ENCODE results near the gene C19orf47. TPM values are rescaled to one million over a fixed set of nuclear protein-coding genes. Genes with fewer than 3 reads are reported as not detected.
"Not testable (repeated sequence)": the region's sequence is repeated elsewhere in the genome, so short reads cannot be mapped to it uniquely, and the experiment has no call there.

Gene C19orf47
- total RNA-seq, 1 donor from 2014 or later: 28.9 TPM

DNA sequence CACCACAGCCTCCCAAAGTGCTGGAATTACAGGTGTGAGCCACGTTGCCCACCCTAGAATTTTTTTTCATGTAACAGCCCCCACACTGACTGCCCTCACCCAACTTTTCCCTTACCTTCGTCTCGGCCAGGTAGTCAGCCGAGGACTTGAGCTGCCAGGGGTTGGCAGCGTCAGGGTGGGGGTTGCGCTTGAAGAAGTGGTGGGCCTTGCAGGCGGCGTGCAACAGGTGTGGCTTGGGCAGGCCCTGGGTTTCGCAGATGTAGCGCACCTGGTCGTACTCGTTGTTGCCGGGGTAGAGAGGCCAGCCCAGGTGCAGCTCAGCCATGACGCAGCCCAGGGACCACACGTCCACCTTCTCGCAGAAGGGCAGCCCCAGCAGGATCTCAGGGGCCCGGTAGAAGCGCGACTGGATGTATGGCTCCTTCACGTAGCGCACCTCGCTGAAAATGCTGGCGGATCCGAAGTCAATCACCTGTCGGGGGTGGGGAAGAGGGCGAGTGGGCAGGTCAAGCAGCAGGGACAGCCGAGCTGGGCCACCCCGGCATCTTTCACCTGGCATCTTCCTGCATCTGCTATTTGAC is 35.6 kb upstream of the C19orf47 start:
- no peak for DNase-seq
- peaks cover 2% of the 10 kb centered on the region for H3K27me3 Mint-ChIP-seq
- no peak overlapping the region for H3K4me3 Mint-ChIP-seq
- H3K36me3 Mint-ChIP-seq (ENCODE audit: low read depth): no peaks in the 10 kb centered on the region
- intact Hi-C loops (cut with micrococcal nuclease): no loop called here
- no peaks in the 10 kb centered on the region for H3K9me3 Mint-ChIP-seq
- no peaks in the 10 kb centered on the region for H3K4me1 Mint-ChIP-seq
- H3K27ac Mint-ChIP-seq: no peak overlapping the region

DNA sequence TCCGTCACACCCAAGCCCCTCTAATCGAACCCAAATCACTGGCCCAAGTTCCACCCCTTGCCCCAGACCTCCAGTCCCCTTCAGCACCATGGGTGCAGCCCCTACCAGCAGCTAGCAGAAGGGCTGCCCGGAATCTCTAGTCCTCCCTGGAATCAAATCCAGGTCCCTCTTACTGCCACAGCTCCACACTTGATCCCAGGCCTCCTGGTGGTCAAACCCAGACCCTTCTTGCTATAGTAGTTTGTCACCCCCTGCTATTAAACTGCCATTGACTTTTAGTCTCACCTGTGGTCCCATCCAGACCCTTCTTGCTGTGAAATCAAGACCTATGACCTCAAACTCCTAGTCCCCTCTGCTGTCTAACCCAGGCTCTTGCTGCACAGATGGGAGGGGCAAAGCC is 33.1 kb upstream of the C19orf47 start:
- Mint-ChIP-seq H3K36me3 (ENCODE audit: low read depth) (no peaks in the 10 kb centered on the region), H3K9me3 (no peaks in the 10 kb centered on the region), H3K4me3 (no peak overlapping the region), H3K27me3 (no peaks in the 10 kb centered on the region), H3K4me1 (no peaks in the 10 kb centered on the region), H3K27ac (no peak overlapping the region)
- DNase-seq: no peak
- intact Hi-C loops (cut with micrococcal nuclease): no loop called here

DNA sequence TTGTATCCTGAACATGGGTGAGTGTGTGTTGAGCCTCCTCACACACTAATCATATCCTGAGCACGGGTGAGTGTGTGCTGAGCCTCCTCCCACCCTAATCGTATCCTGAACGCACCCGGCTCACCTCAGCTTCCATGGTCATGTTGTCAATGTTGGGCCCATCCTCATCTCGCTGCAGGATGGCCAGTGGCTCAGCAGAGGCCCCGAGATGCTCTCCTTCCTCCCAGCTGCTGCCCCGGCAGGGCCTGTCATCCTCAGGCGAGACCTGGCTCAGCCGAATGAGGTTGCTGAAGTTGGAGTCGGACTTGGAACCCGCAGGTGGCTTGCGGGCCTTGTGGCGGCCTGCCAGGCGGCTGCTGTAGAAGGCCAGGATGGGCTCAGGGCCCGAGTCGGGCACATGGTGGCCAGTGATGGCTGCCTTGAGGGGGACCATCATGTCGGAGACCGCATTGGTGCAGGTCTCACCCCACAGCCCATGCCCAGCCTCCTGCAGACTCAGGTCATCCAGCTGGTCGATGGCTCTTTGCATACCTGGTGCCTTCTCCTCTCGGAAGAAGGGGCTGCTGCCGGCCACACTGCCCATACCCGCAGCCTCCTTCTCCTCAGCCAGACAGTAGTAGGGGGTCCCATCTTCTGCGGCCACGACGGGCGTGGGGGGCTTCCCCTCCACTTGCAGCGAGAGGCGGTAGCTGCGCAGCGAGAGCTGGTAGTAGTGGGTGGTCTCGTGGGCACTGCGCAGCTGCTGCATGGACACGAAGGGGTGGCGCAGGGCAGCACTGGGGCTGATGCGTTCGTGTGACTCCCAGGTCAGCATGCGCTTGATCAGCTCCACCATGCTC is 32.2 kb upstream of the C19orf47 start:
- Mint-ChIP-seq H3K4me3 (no peak overlapping the region), H3K27ac (no peak overlapping the region), H3K36me3 (ENCODE audit: low read depth) (no peaks in the 10 kb centered on the region), H3K4me1 (no peaks in the 10 kb centered on the region), H3K27me3 (no peaks in the 10 kb centered on the region), H3K9me3 (no peaks in the 10 kb centered on the region)
- no peak for DNase-seq
- intact Hi-C loops (cut with micrococcal nuclease): no loop called here

DNA sequence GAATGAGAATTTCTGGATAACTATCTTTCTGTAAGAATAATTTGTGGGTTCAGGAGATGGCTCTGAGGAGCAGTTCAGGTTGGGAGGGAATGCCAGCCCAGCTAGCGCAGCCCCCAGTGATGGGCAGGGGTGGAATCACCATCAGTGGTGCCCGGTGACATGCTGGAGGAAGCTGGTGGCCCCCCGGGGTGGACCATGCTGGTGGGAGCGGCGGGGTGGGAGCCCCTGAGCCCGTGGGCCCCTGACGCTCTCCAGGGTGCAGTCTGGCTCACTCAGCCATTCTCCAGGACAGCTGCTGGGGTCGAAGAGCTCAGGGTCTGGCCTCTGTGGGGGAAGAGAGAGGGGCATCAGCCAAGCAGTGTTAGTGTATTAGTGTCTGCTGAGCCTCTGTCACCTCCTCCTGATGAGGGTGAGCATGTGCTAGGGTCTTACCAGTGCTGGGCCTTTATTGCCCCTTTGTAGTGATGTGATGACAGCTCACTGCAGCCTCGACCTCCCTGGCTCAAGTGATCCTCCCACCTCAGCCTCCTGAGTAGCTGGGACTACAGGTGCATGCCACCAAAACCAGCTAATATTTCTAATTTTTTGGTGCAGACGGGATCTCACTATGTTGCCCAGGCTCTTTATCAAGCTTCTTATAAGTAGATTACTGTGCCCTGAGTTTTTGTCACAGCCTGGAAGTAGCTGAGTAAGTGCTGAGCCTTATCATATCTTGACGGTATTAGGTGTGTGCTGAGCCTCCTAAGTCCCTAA is 31.4 kb upstream of the C19orf47 start:
- Mint-ChIP-seq H3K36me3 (ENCODE audit: low read depth) (no peaks in the 10 kb centered on the region), H3K27me3 (no peaks in the 10 kb centered on the region), H3K4me1 (peaks cover 5% of the 10 kb centered on the region), H3K4me3 (no peak overlapping the region), H3K27ac (no peak overlapping the region), H3K9me3 (no peaks in the 10 kb centered on the region)
- DNase-seq: no peak
- intact Hi-C loops (cut with micrococcal nuclease): no loop called here

DNA sequence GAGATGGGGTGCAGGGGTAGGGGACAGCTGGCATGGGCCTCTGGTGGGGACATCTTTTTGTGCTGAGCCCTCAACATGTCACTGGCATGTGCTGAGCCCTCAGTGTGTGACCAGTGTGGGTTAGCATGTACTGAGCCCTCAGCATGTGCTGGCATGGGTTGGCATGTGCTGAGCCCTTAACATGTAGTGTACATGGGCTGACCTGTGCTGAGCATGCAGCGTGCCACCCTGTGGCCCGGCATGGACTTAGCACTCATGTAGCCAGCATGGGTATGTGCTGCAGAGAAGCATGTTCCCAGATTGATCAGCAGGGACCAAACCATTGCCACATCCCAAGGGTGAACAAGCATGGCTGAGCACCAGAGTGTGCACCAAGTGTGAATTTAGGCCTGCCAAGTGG is 30.3 kb upstream of the C19orf47 start:
- H3K4me1 Mint-ChIP-seq: peaks cover 9% of the 10 kb centered on the region
- no peak overlapping the region for H3K27ac Mint-ChIP-seq
- no peak for DNase-seq
- H3K36me3 Mint-ChIP-seq (ENCODE audit: low read depth): no peaks in the 10 kb centered on the region
- intact Hi-C loops (cut with micrococcal nuclease): no loop called here
- no peaks in the 10 kb centered on the region for H3K9me3 Mint-ChIP-seq
- no peak overlapping the region for H3K4me3 Mint-ChIP-seq
- H3K27me3 Mint-ChIP-seq: no peaks in the 10 kb centered on the region

DNA sequence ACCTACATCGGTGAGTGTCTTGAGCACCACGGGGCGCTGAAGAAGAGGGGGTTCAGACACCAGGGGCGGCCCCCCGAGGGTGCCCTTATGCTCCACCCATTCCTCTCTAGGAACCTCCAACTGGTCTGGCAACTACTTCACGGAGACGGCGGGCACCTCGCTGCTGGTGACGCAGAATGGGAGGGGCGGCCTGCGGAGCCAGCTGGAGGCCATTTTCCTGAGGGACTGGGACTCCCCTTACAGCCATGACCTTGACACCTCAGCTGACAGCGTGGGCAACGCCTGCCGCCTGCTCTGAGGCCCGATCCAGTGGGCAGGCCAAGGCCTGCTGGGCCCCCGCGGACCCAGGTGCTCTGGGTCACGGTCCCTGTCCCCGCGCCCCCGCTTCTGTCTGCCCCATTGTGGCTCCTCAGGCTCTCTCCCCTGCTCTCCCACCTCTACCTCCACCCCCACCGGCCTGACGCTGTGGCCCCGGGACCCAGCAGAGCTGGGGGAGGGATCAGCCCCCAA is 29.7 kb upstream of the C19orf47 start:
- peaks cover 9% of the 10 kb centered on the region for H3K4me1 Mint-ChIP-seq
- H3K4me3 Mint-ChIP-seq: no peak overlapping the region
- intact Hi-C loops (cut with micrococcal nuclease): no loop called here
- DNase-seq: no peak
- no peak overlapping the region for H3K27ac Mint-ChIP-seq
- H3K9me3 Mint-ChIP-seq: no peaks in the 10 kb centered on the region
- H3K27me3 Mint-ChIP-seq: no peaks in the 10 kb centered on the region
- H3K36me3 Mint-ChIP-seq (ENCODE audit: low read depth): peaks cover under 1% of the 10 kb centered on the region

DNA sequence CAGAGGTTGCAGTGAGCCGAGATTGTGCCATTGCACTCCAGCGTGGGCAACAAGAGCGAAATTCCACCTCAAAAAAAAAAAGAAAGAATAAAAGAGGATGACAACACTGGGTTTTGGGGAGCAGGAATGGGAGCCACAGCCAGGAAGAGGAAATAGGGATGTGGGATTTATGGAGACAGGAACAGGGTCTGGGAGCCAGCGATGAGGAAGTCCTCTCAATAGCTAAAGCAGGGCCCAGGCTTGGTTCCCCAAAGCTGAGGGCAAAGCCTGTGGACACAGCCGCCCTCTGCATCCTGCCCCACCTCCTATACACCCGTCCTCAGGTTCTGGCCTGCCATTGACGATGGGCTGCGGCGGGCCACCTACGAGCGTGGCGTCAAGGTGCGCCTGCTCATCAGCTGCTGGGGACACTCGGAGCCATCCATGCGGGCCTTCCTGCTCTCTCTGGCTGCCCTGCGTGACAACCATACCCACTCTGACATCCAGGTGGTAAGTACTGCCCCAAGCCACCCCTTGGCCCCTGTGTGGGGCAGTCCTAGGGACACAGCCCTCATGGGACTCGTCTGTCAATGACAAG is 28.2 kb upstream of the C19orf47 start:
- Mint-ChIP-seq H3K9me3 (no peaks in the 10 kb centered on the region), H3K27me3 (no peaks in the 10 kb centered on the region), H3K4me3 (no peak overlapping the region), H3K4me1 (peaks cover 9% of the 10 kb centered on the region), H3K27ac (no peak overlapping the region), H3K36me3 (ENCODE audit: low read depth) (peaks cover 2% of the 10 kb centered on the region)
- intact Hi-C loops (cut with micrococcal nuclease): no loop called here
- DNase-seq: no peak

DNA sequence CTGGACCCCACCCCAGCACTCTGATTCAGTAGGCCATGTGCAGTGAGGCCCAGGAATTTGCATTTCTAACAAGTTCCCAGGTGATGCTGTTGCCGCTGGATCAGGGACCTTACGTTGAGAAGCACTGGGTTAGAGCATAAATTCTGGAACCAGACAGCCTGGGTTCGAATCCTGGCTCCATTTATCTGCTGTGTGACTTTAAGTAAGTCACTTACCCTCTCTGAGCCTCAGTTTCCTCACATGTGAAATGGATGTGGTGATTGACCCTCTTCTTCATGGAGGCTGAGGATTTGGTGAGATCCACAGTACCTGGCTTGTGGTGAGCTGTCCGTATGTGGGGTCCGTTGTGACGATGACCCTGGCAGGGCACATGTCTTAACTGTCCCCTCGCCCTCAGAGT is 25.9 kb upstream of the C19orf47 start:
- Mint-ChIP-seq H3K36me3 (ENCODE audit: low read depth) (peaks cover 2% of the 10 kb centered on the region), H3K4me3 (no peak overlapping the region), H3K27ac (no peak overlapping the region), H3K27me3 (no peaks in the 10 kb centered on the region), H3K4me1 (peaks cover 9% of the 10 kb centered on the region), H3K9me3 (no peaks in the 10 kb centered on the region)
- DNase-seq: no peak
- intact Hi-C loops (cut with micrococcal nuclease): no loop called here

DNA sequence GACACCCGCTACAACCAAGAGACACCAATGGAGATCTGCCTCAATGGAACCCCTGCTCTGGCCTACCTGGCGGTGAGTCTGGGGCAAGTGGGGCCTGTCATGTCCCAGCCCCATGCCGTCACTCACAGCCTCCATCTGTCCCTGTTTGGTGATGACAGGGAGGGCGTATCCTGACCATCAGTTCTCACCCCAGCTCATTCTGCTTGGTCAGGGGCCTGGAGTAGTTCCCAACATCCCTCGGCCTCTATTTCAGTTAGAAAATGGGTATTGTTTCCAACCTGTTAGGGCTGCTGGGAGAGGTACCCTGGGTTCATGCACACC is 23.6 kb upstream of the C19orf47 start:
- DNase-seq: no peak
- peaks cover 9% of the 10 kb centered on the region for H3K4me1 Mint-ChIP-seq
- peaks cover 2% of the 10 kb centered on the region for H3K36me3 Mint-ChIP-seq (ENCODE audit: low read depth)
- H3K27ac Mint-ChIP-seq: no peak overlapping the region
- intact Hi-C loops (cut with micrococcal nuclease): no loop called here
- H3K9me3 Mint-ChIP-seq: no peaks in the 10 kb centered on the region
- H3K4me3 Mint-ChIP-seq: no peak overlapping the region
- no peaks in the 10 kb centered on the region for H3K27me3 Mint-ChIP-seq

DNA sequence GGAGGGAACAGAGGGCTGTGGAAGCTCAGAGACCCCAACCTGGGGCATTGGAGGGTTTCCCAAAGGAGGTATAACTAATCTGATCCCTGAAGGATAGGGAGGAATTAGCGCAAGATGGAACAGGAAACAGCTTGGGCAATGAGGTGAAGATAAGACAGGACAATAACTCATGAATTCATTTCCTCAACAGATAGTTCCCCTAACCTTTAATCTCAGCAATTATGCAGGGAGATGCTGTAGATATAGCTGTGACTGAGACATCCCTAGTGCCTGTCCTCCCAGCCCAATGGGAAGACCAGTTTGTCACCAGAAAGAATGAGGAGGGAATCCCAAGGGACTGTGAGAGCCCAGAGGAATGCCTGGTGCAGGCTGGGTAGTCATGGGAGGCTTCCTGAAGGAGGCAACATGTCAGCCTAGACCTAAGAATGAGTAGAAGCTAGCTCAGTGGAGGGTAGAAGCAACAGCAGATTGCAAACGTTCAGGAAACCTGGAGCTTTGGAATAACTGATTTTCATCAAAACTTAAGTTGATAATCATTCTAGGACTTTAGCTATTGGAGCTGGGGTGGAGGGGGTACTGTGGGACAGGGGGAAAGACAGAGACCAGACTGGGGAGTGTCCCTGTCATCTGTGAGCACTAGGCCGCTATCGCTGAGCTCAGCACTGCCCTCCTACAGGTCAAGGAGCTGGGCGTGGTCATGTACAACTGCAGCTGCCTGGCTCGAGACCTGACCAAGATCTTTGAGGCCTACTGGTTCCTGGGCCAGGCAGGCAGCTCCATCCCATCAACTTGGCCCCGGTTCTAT is 23.0 kb upstream of the C19orf47 start:
- DNase-seq: no peak
- H3K36me3 Mint-ChIP-seq (ENCODE audit: low read depth): peaks cover 2% of the 10 kb centered on the region
- H3K27ac Mint-ChIP-seq: no peak overlapping the region
- no peak overlapping the region for H3K4me3 Mint-ChIP-seq
- peaks cover 9% of the 10 kb centered on the region for H3K4me1 Mint-ChIP-seq
- no peaks in the 10 kb centered on the region for H3K27me3 Mint-ChIP-seq
- H3K9me3 Mint-ChIP-seq: no peaks in the 10 kb centered on the region
- intact Hi-C loops (cut with micrococcal nuclease): no loop called here

DNA sequence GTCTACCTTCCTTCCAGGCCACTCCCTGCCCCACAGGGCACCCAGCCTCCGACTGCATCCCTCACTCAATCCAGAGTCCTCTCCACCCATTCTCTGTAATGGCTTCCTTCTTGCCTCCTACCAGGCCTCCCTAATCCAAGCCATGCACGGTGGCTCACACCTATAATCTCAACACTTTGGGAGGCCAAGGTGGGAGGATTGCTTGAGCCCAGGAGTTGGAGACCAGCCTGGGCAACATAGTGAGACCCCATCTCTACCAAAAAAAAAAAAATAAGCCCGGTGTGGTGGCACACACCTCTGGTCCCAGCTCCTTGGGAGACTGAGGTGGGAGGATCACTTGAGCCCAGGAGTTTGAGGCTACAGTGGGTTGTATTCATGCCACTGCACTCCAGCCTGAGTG is 22.1 kb upstream of the C19orf47 start:
- H3K4me3 Mint-ChIP-seq; H3K27me3 Mint-ChIP-seq; H3K27ac Mint-ChIP-seq; intact Hi-C loops (cut with micrococcal nuclease); H3K9me3 Mint-ChIP-seq; H3K4me1 Mint-ChIP-seq; H3K36me3 Mint-ChIP-seq (ENCODE audit: low read depth); DNase-seq: not testable (repeated sequence)

DNA sequence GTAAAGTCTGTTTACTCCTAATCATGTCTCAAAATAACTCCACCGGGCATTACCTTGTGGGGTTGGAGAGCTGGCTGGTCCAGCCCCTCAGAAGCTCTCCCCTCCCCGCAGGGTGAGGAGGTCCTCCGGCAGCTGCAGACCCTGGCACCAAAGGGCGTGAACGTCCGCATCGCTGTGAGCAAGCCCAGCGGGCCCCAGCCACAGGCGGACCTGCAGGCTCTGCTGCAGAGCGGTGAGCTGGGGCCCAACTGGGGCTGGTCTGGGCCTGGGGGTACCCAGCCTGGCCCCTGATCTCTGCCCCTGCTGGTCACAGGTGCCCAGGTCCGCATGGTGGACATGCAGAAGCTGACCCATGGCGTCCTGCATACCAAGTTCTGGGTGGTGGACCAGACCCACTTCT is 21.6 kb upstream of the C19orf47 start:
- Mint-ChIP-seq H3K9me3 (no peaks in the 10 kb centered on the region), H3K36me3 (ENCODE audit: low read depth) (peaks cover 2% of the 10 kb centered on the region), H3K4me1 (peaks cover 9% of the 10 kb centered on the region), H3K4me3 (no peak overlapping the region), H3K27me3 (no peaks in the 10 kb centered on the region), H3K27ac (no peak overlapping the region)
- DNase-seq: no peak
- intact Hi-C loops (cut with micrococcal nuclease): no loop called here

DNA sequence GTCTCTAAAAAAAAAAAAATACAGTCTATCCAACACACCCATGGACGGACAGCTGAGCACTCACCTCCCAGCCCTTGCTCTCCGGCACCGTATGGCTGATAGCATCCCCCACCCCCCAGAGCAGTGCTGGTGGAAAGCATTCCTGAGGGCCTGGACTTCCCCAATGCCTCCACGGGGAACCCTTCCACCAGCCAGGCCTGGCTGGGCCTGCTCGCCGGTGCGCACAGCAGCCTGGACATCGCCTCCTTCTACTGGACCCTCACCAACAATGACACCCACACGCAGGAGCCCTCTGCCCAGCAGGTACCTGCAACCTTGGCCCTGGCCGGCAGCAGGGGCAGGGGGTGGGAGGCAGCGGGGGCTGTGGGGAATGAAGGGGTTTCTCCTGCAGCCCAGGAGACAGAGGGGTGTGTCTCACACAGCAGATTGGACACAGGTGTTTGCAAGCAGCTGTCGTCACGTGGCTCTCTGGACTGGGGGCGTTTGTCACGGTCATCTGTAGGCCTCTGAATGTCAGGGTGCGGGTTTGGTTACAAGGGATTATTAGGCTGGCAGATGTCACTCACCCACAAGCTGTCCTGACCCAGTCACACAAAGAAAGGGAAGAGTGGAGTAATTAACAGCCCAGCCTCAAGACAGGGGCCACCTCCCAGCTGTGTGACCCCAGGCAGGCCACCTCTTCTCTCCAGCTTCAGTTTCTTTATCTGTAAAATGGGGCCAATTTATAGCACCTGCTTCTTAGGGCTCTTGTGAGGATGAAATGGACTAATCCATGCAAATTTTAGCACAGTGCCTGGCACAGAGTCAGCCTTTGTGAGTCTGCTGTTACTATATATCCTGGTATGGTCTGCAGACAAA is 19.6 kb upstream of the C19orf47 start:
- no peaks in the 10 kb centered on the region for H3K9me3 Mint-ChIP-seq
- H3K27ac Mint-ChIP-seq: no peak overlapping the region
- H3K27me3 Mint-ChIP-seq: no peaks in the 10 kb centered on the region
- intact Hi-C loops (cut with micrococcal nuclease): no loop called here
- H3K4me3 Mint-ChIP-seq: no peak overlapping the region
- DNase-seq: no peak
- H3K36me3 Mint-ChIP-seq (ENCODE audit: low read depth): peaks cover under 1% of the 10 kb centered on the region
- H3K4me1 Mint-ChIP-seq: peaks cover 10% of the 10 kb centered on the region
